Right forelimb (tissue), 1 donor: Measurements from ENCODE around the gene PIGN.

Experiments
- DNase-seq: peaks from one replicate; pipeline ENCODE4 v3.0.0-alpha.2; 2018

The PIGN gene, protein sequence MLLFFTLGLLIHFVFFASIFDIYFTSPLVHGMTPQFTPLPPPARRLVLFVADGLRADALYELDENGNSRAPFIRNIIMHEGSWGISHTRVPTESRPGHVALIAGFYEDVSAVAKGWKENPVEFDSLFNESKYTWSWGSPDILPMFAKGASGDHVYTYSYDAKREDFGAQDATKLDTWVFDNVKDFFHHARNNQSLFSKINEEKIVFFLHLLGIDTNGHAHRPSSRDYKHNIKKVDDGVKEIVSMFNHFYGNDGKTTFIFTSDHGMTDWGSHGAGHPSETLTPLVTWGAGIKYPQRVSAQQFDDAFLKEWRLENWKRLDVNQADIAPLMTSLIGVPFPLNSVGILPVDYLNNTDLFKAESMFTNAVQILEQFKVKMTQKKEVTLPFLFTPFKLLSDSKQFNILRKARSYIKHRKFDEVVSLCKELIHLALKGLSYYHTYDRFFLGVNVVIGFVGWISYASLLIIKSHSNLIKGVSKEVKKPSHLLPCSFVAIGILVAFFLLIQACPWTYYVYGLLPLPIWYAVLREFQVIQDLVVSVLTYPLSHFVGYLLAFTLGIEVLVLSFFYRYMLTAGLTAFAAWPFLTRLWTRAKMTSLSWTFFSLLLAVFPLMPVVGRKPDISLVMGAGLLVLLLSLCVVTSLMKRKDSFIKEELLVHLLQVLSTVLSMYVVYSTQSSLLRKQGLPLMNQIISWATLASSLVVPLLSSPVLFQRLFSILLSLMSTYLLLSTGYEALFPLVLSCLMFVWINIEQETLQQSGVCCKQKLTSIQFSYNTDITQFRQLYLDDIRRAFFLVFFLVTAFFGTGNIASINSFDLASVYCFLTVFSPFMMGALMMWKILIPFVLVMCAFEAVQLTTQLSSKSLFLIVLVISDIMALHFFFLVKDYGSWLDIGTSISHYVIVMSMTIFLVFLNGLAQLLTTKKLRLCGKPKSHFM

DNA sequence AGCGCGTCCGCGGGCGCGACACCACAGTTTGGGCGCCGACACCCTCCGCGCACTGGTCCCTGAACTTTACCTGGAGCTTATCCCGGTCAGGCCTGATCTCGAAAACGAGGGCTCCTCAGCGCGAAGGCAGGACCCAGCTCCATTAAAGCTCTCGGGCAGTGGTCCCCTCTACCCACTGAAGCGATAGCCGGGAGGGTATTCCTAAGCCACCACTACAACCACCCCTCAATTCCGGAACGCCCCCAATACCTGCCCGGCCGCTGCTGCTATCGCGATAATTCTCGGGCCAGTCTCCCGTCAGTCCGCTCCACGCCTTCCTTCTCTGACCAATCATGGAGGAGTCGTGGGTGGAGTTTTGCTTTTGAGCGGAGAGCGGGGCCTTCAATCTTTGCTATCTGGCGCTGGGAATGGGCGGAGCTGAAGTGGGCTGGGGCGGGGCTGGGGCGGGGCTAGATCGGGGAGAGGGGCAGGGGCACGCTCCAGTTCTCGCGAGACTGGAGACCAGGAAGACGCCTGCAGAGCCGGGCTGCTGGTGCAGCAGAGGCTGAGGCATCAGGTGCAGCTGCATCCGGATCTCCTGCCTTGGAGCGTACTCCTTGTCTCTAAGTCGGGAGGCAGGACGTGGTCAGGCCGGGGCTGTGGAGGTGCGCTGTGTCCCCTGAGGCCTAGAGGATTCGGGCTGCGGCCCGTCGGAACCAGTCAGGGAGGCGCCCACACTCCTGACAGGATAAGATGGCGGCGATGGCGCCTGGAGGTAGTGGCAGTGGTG is at the start of gene PIGN, which contains the start of gene RELCH:
Gene PIGN, minus strand, starts transcription at position 283 of the 769 bp plus-strand sequence. CDS start 25,703 bp downstream, outside the sequence.
Gene RELCH, plus strand, starts transcription at position 482 of the 769 bp plus-strand sequence. Its CDS starts 251 bp downstream, at position 733.
- peak; percentile 99 for DNase-seq

DNA sequence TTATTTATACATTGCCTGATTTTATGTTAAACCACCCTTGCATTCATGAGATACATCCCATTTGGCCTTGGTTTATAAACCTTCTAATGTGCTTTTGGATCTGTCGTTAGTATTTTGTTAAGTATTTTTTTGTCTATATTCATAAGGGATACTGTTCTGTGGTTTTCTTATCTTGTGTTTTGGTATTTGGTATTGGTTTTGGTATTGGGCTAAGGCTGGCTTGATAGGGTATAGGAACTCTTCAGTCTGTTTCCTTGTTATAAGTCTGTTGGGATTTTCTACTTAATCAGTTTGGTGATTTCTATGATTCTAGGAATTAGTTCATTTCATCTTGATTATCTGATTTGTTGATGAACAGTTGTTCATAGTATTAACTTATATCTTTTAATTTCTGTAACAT is 49.4 kb upstream of the PIGN start:
- DNase-seq: no peak

DNA sequence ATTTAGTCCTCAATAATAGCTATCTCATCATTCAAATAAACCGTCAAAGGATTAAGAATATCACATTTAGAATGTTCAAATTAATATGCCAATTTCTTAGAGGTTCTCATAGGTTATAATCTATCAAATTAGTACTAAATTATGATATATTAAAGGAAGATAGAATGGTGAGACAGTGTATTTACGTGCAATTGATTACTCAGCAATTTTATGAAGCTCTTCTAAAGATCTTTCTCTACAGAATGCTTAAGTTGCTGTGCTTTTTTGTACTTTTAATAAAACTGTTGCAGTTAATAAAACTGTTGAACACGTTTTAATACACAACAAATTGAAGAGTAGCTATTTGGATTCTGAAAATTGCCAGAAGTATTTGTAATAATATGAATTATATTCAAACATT is 39.2 kb upstream of the PIGN start:
- DNase-seq: no peak

DNA sequence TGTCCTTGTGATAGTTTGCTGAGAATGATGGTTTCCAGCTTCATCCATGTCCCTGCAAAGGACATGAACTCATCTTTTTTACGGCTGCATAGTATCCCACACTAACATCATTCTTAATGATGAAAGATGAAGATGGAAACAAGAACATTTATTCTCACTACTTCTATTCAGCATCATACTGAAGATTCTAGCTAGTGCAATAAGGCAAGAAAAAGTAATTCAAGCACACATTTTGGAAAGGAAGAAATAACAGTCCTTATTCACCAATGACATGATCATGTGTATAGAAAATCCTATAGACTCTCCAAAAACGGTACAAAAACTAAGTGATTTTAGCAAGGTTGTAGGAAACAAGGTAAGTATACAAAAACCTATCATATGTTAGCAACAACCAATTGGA is 37.4 kb upstream of the PIGN start:
- no peak for DNase-seq

DNA sequence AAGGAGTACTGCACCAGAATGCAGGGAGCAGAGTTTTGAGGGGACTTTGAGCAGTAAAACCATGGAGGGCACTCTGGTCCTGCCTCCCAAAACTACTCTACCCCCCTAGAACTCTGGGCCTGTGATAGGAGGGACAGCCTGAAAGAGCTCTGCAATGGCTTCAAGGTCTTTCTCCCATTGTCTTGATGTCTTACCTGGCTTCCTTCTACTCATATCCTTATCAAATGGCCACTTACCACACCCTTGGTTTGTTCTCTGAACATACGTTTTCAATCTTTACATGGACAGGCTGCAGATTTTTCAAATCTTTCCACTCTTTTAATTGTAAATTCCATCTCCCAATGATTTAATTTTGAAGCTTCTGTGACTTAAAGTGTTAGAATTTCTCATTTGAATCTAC is 27.9 kb upstream of the PIGN start:
- no peak for DNase-seq

DNA sequence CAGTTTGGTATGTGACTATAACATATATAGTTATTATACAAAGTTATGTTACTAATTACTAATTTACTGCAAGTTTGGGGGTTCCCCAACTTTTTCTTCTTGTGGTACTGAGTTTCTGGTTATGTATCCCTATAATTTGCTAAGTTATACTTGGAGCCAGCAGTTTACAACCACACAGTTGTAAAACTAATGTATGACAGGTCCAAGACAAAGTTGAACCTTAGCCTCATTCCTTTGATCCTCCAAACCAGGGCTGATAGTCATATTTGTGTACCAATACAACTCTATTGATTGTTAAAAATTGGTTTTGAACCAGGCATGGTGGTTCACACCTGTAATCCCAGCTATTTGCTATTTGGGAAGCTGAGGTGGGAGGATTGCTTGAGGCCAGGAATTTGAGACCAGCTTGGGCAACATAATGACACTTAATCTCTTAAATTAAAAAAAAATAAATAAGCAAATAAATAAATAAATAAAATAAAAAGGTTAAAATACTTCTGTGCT is 24.5 kb upstream of the PIGN start:
- DNase-seq: no peak

DNA sequence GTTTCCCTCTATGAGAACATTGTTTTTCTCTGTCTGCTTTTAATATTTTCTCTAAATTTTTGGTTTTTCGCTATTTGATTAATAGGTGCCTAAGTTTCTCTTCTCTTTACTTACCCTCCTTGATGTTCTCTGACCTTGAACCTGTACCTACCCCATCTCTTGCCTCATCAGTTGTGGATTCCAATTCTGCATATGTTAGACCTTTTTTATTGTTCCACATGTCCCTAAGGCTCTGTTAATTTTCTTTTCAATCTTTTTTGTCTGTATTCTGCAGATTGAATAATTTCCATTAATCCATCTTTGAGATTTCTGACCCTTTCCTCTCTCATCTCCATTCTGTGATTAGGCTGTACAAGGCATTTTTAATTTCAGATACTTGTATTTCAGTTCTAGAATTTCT is 23.3 kb upstream of the PIGN start:
- DNase-seq: no peak

DNA sequence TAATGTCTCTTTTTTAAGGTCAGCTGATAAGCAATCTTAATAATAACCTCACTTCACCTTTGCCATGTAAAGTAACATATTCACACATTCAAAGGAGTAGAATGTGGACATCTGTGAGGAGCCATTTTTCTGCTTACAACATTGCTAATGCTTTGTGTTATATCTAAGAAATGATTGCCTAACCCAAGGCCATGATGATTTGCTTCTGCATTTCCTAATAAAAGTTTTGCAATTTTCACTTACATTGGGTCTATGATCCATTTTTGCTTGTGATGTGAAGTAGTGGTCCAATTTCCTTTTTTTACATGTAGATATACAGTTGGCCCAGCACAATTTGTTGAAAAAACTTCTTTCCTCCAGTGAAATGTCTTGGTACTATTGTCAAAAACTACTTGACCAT is 22.2 kb upstream of the PIGN start:
- no peak for DNase-seq

DNA sequence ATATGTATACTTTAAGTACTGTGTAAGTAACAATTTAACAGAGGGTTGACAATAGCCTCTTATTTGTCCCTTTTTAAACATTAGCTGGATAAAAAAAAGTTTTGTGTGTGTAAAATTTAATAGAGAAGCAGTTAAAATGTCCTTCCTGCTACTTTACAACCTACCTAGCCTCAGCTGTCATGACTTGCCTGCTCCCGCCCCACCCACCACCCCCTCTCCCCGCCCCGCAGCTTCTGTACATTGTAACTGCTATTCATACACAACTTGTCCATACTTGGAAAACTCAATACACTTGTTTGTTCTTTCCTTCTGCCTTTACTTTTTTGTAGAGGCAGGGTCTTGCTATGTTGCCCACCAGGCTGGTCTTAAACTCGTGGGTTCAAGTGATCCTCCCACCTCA is 19.7 kb upstream of the PIGN start:
- DNase-seq: no peak

DNA sequence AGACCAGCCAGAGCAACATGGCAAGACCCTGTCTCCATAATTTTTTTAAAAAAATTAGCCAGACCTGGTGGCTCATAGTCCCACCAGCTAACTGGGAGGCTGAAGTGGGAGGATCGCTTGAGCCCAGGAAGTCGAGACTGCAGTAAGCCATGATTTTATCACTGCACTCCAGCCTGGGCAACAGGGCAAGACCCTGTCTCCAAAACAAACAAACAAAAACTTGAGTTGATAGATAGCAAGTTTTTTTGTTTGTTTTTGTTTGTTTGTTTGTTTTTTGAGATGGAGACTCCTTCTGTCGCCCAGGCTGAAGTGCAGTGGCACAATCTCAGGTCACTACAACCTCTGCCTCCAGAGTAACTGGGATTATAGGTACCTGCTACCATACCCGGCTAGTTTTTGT is 19.0 kb upstream of the PIGN start:
- no peak for DNase-seq

DNA sequence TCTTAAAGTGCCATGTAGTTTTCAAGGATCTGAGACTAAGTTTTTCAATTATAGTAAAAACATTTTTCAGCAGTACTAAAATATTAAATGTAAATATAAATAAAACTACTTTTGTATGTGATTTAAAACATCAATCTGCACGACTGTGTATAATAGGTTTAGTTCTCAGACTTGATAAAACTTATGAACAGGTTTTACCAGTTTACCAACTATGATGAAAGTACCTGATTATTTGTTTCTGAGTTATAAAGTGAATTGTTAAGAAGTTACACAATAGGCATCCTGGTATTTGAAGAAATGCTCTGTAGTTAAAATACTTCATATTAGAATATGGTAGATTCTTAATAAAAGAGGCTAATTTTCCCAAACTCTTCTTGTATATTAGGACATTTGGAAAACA is 15.0 kb upstream of the PIGN start:
- no peak for DNase-seq

DNA sequence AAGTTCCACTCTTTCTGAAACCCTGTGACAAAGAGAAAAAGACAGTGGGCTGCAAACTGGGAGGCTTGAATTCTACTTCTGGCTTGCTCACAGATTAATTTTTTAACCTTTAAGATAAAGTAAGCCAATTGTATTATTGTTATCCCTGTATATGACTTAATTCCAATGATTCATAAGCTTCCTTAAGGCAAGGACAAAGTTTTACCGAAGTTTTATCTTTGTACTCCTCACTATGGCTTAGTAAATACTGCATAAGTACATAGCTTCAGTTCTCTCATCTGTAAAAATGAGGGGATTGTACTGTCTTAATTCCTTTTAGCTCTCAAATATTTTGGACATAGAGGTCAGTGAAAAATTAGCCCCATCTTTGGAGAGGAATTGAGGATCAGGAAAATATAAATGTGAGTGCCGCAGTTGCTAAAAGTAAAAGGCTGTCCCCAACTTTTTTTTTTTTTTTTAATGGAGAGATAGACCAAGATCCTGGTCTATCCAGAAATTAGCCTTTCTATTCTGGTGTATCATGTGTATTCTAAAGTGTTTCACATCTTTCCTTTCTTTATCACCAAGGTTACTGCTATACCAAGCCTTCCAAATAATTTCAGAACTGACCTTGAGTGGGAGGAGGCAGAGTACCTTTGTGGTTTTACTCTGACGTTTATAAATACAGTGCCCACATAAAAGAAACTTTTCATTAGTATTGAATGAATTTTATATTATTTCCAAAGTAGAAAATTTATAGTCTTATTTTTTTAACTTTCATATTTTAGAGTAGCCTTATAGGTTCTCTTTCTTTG is 13.5 kb upstream of the PIGN start:
- no peak for DNase-seq

DNA sequence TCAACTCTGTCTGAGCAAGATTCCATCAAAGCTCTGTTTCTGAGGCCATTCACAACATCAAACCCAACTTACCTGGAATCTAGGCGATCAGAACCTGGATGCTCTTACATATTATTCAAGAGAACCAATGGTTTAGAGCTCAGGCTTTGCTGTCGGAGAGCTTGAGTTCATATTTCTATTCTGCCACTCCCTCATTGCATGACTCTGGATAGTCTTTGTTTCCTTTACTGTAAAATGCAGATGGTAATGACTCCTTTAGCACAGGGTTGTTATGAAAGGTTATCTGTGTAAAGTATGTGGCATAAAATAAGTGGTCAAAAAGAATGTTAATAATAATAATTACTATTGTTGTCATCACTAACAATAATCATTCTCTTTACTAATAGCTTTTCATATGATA is 12.8 kb upstream of the PIGN start:
- no peak for DNase-seq

DNA sequence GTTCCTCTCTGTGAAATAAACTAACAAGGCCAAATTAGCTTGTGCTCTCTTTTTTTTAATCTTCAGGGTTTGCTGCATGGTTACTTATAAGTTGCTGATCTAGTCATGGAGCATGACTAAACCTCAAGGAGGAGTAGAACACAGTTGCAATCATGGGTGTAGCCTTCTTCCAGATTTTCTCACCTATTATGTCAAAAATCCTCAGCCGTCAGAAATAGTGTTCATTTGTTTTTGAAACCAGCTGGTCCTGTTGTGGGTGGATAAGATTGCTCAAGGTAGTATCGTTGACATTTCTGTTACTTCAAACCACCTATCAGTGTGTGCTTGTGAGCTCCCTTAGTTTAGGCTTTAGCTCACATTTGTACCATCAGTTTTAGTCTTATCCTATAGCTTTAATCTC is 11.4 kb upstream of the PIGN start:
- no peak for DNase-seq

DNA sequence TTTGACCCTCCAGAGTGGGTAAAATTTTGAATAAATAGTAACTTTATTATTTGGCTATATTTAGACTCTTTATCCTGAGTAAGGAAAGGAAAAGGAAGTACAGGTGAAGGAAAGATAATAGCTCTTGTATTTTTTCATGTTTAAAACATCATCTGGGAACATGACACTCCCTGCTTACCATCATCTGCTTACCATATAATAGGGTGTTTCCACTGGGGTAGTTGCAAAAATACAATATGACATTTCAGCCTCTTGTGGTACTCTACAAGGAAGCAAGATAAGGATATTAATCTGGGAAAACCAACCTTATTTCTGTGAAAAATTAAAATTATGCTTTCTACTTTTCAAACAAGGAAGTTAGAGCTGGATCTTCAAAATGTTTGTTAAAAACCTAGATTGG is 10.1 kb upstream of the PIGN start:
- DNase-seq: no peak

DNA sequence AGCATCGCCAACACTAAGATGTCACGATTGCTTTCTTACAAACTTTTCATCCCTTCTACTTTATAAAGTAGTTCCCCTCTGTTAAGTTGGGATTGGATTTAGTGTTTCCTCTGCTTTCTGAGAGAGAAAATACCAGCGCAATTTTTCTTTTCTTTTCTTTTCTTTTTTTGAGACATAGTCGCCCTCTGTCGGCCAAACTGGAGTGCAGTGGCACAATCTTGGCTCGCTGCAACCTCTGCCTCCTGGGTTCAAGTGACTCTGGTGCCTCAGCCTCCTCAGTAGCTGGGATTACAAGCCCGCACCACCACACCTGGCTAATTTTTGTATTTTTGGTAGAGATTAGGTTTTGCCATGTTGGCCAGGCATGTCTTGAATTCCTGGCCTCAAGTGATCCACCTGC is 9.2 kb upstream of the PIGN start:
- no peak for DNase-seq

DNA sequence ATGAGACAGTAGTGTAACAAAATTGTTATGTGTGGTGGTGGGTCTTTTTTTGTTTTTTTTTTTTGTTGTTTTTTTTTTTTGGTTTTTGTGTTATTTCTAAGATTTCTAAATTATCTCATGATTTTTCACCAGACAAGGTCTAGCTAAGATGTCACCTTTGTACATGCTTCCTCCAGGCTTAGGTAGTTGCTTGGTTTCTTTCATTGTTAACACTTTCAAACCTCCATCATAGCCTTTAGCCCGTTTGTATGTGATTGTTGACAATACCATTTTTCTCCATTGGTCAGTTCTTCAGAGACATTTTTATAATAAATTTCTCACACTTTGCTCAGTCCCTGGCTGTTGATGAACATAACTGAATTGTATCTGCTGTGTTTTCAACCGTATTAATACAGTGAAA is 2.4 kb upstream of the PIGN start:
- no peak for DNase-seq

DNA sequence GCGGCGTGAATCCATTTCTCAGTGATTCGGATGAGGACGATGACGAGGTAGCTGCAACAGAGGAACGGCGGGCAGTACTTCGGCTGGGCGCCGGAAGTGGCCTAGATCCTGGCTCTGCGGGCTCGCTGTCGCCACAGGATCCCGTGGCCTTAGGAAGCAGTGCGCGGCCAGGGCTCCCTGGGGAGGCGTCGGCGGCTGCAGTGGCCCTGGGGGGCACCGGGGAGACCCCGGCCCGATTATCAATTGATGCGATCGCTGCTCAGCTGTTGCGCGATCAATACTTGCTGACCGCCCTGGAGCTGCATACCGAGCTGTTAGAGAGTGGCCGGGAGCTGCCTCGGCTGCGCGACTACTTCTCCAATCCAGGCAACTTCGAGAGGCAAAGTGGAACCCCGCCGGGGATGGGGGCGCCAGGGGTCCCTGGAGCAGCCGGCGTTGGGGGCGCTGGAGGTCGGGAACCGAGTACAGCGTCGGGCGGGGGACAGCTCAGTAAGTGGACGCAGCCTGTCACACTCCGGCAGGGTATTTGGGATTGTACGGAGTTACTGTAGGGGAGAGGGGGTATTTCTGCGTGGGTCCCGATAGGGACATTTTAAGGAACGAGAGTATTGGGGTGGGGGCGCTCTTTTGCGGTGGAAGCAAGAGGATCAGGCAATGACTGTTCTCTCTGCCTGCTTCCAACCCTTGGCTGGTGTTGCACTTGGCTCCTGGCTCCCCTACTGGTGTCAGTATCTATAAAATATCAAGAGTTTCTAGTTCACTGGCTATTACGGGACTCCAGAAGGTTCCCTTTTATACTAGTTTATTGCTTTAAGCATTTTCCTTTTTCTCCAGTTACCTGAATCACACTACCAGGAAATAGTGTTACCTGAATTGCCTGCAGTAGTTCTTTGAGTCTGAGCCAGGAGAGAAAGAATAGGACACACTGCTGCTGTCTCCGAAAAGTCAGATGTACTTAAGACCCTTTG is 971 bp upstream of the PIGN start:
- DNase-seq: peak; percentile 50

DNA sequence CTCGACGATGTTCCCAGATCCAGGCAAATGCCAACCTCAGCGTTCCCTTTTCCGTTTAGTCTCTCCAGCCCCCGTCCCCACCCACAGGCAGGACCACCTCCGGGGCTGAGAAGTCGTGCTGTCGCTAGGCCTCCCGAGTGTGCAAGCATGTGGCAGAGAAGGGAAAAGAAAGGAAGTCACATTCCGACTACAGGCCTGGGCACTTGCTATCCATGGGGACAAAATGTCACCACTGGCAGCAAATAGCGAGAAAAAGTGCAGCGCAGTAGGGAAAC is 420 bp downstream of the PIGN start:
- DNase-seq: no peak

DNA sequence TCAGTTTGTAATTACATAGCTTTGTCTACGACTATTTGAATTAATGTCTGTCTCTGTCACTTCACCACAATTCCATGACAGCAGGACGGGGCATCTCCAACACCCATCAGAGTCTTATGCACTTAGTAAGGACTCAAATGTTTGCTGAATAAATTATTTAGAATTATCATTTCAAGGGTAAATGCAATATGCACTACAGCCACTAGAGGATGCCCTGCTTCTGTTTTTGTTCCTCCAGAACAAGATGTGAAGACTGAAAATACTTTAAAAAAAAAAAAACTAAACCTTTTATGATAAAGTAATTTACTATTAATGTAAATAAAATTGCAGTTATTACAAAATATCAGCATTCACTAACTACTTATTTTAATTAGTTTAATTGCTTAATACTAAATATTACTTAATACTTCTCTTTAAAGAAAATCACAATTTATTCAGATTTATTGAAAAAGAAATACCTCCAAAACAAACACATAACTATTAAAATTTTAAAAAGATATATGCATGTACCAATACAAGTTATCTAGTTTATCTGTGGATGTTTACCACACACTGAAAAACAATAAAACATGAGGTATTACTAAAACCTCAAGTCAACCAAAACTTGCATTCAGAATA is 3.2 kb downstream of the PIGN start:
- no peak for DNase-seq

DNA sequence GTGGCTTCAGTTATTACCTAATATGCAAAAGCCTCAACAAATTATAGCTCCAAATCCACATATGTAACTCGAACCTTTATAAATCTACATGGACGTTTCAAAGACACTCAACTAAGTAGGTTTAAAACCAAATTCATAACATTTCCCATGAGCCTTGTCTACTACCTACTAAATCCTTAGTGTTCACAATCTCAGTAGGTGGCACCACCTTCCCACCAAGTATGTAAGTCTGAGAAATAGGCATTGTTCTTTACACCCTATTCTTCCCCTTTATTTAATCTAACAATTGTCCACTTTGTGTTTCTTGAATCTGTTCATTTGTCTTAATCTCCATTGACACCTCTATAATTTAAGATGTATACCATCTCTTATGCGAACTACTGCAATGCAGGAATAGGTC is 4.6 kb downstream of the PIGN start:
- DNase-seq: no peak
